Activated CD8-positive, alpha-beta memory T cell treated with anti-CD3 and anti-CD28 coated beads for 1 hour (primary cell): ENCODE measurements around the gene P3H2.
A peak's percentile ranks its signal among the peaks of the same experiment; 100 is the strongest.
"Not testable (repeated sequence)": the region's sequence is repeated elsewhere in the genome, so short reads cannot be mapped to it uniquely, and the experiment has no call there.

ENCODE experiments used
- DNase-seq, 2 donors: peaks; one replicate each; pipeline ENCODE4 v3.0.0-alpha.2; 2020; ENCODE audit warnings: low read depth in 1 of 2; ENCODE audit errors: extremely low read depth in 1 of 2

Gene P3H2

GRCh38 chr3:189990826-189991225, 129.9 kb downstream of the P3H2 start:
- DNase-seq = no peak

DNA sequence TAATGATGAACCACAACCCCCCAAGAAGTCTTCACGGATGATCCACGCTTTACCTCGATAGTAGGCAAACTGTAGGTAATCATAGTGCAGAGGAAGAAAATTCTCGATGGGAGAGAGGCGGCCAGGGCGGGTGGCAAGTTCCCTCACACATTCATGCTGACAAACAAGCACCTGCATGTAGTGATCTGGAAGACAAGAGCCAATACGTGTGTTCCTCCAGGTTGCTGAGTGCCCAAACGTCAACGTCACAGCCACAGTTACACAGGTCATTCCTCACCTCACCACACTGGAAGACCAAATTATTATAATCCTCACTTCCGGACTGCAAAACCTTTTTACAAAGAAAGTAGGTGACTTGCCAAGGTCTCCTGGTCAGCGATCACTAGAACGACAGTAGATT, 131.8 kb downstream of the P3H2 start:
- no peak for DNase-seq

DNA sequence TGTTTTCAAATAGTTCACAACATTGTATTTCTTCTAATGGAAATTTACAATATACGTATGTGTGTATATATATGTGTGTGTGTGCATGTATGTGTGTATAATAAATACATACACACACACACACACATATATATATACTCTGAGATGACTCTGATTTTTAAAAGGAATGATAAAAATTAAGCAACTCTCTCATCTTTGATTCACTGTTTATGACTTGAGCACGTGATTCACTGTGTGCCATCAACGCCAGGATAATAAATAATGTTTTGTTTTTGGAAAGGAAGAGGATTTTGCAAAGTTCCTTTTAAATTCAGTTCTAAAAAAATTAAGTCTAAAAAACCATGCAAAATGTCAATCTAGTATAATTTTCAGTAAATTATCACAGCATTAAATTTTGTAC, 132.4 kb downstream of the P3H2 start:
- no peak for DNase-seq

DNA sequence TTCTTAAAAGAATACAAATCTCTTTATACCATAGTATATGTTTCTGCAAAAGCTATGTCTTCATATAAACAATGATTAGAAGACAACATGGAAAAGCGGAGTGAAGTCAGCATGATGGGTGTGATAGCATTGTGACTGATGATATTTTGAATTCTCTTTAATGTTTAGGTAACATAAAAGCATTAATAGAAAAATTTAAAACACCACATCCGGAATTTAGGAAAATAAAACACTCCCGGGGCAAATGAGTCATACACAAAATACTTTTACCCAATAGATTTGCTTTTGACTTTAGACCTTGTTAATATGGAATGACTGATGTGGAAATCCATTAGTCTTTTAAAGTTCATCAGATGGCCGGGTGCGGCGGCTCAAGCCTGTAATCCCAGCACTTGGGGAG, 134.7 kb downstream of the P3H2 start:
- no peak for DNase-seq

- no peak for DNase-seq
These were observed 137.1 kb downstream of the P3H2 start for GRCh38 chr3:189983612-189984011.

GRCh38 chr3:189982321-189982945, 138.3 kb downstream of the P3H2 start:
- DNase-seq = no peak

DNA sequence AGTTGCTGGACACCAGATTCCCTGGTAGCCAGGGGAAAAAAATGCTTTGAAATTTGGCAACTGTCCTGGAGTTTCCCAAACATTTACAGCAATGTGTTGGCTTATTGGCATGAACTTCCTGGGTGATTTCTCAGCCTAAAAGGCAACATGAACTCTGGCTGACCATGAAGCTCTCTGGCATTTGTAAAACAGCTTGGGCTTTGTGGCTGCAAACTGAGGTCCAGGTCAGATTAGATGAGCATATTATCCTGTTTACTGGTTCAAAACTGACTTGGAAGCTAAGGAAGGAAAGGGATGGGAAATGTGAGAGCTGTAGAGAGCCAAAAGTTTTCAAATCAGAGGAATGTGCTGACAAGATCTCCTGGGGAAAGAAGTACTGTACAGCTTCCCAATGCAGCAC, 139.0 kb downstream of the P3H2 start:
- DNase-seq = no peak

DNA sequence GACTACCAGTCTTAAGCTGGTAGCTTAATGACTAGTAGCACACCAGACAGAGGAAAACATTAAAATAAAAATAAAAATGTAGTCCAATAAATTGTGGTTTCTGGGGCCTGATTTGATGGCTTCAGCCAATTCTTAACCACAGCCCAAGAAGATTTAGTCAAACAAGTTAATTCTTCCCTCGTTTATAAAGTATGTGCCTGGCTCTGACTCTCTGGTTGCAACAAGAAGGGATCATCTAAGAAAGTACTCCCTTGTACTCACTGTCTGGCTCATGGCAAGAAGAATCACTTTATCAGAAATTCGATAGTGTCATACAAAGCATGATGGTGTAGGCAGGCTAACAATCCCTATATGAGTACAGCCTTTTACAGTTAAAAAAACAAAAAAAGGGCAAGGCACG, 141.9 kb downstream of the P3H2 start:
- no peak for DNase-seq

GRCh38 chr3:189977174-189977573, 143.5 kb downstream of the P3H2 start:
- no peak for DNase-seq

DNA sequence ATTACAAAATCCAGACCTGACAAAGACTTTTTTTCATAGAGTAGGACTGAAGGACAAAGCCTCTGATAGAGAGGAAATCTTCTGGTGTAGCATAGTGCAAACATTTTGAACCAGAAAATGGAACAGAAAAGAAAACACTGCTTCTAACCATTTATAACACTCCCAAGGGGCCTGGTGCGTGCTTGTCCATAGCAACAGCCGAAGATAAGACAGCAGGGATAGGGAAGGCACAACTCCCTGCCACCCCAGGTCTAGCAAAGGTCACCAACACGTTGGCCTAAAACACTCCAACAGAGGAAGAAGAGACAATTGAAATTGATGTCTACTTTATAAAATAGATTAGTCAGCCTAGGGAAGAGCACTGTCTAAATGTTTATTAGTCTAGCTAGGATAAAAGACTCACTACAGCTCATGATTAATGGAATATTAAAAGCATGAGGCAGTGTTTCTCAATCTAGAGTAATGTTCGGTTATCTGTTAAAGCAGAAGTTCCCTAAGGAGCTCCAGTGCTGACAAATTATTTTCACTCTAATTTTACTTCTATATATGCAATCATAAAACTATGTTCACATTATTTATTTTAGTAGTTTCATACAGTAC, 145.2 kb downstream of the P3H2 start:
- DNase-seq = no peak

DNA sequence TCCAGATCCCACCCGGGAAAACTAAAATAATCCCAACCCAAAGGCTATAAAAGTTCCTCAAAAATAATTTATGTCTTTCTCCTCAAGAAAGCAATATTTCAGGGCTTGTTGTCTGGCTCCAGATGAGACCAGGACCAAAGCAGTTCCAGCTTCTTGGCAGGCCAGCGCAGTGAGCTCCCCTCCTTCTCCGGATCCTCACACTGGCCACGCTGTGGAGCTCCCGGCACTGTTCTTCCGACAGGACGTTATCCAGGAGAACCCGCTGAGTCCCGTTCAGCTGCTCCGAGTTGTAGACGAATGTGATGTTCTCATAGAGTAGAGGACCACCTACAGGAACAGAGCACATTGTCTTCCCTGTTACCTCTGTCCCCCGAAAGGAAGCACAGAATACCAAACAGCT, 146.3 kb downstream of the P3H2 start:
- DNase-seq = no peak

GRCh38 chr3:189967254-189967865, 153.3 kb downstream of the P3H2 start:
- no peak for DNase-seq

DNA sequence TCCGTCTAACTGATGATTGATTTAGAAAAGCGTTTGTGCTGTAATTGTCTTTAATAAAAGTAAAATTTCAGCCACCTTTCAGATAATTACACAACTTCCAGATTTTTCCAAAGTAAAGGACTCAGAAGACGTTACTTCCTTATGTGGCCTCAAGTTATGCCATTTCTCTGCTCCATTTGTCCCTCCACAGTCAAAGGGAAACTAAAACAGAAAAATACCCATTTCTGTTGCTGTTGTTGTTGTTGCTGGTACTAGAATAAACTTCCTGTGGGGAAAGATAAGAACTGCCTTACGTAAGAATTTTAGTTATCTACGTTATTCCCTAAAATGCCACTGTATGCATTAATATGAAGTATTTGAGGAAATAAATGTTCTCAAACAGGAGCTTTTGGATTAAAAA, 153.9 kb downstream of the P3H2 start:
- DNase-seq = no peak

DNA sequence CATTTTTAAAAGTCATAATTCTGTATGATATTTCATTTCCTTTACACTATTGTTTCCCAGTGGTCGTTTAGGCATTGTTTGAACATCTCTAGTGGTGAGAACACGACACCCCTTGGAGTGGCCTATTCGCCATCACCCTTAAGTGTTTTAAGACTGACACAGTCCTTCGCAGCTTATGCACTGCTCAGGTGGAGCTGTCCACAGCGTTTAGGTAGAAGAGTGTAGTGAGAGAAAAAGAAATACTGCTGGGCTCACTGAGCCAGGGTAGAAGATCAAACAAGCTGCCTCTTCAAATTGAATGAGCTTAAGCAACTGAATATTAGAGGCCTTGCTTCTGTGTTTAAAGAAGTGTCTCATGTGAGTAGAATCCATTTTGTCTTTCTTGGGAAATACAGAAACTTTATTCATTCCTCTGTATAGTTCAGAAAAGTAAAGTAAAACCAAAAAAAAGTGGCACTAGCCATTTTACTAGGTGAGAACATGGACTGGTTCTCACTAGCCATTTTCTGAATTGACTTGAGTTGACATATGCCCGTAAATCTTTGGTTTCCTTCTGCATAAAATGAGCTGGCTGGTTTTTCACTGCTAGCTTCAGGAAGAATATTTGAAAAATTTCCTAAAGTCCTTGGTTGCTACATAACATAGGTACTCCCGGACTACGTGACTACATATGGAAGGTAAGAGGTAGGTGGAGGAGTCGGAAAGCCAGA, 155.9 kb downstream of the P3H2 start:
- no peak for DNase-seq

- no peak for DNase-seq
These were observed 158.2 kb downstream of the P3H2 start for GRCh38 chr3:189962466-189962865.

- DNase-seq = peak in 1 of 2 donors; percentile 41
These were observed 159.1 kb downstream of the P3H2 start for GRCh38 chr3:189961522-189962161.

- not testable (repeated sequence) for DNase-seq
These were observed 159.6 kb downstream of the P3H2 start for GRCh38 chr3:189961086-189961485.

- DNase-seq = no peak
These were observed 165.7 kb downstream of the P3H2 start for GRCh38 chr3:189954733-189955665.

- no peak for DNase-seq
These were observed 167.1 kb downstream of the P3H2 start for GRCh38 chr3:189953551-189953950.

DNA sequence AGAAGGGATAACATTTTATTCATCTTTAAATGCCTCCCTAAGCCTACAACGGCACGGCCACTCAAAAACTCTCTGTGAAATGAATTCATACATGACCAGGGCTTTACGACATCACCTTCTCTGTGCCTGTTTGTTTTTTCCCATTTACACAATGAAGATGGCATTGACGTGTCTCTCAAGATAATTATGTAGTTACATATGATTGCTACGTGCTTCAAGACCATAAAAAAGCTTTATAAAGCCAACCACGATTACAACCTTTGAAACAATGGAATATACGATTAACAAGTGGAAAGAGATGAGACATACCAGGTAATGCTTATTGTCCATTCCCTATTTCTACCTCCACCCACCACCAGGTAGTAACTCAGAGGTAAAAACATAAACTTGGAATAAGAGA, 168.4 kb downstream of the P3H2 start:
- DNase-seq = no peak
